K562 (cell line): ENCODE data around the gene MAD1L1. TPM values are rescaled to one million over a fixed set of nuclear protein-coding genes. Genes with fewer than 3 reads are reported as not detected.

Experiments
- ATAC-seq: fragments of 200-7000 bp; cut with Tn5 transposase; 3 replicates; pipeline ENCODE4 v1.9.1; 2020; ENCODE audit warnings: moderate library complexity
- BruUV-seq: library from RNA; stranded (reverse); fragments of 400-500 nt; replicated peaks from 2 replicates; lab custom pipeline; 2021; lab: Mats Ljungman, UMichigan
- CTCF ChIA-PET: fragments of 300-600 bp; formaldehyde crosslinking; extraction: SDS; loops from one replicate; lab custom pipeline; 2021; ENCODE audit warnings: low intra/inter-chr PET ratio; lab: Yijun Ruan, JAX
- POLR2A ChIA-PET: fragments of 300-600, 350-650 bp; sonication (Branson Sonifier 250); formaldehyde crosslinking; extraction: SDS; loops from one replicate; lab custom pipeline; 2021; ENCODE audit warnings: antibody characterized with exemption, inconsistent platforms; lab: Yijun Ruan, JAX
- DNase-seq, 4 experiments: peaks; one replicate each; pipeline versions ENCODE4 v3.0.0 to v3.0.0-alpha.2; 2011 to 2018; ENCODE audit warnings: low spot score in 3 of 4, mixed read lengths in 3 of 4; ENCODE audit errors: extremely low read depth in 1 of 4
- FAIRE-seq: peaks from 2 replicates; lab custom pipeline; 2011; peaks lifted over from hg19 to GRCh38; lab: Jason Lieb, UNC
- H2AFZ ChIP-seq: 2 replicates; pipeline ENCODE4 v1.6.0; 2011; ENCODE audit warnings: low read depth, low read length, control low read depth, inconsistent platforms
- H3K27ac ChIP-seq: fragments of 200-600 bp; 3 replicates; pipeline ENCODE4 v1.8.0; 2011; ENCODE audit warnings: low read depth, mild to moderate bottlenecking, control low read depth, inconsistent platforms, low read length, moderate library complexity, mixed read lengths; ENCODE audit errors: extremely low read depth
- H3K27me3 ChIP-seq, 2 experiments: fragments of 300-600 bp in 1 of 2; 2 replicates in 1 of 2; 3 replicates in 1 of 2; pipeline versions ENCODE4 v1.6.0 to v1.8.0; 2011; ENCODE audit warnings: inconsistent platforms in 2 of 2, low read length in 2 of 2, mild to moderate bottlenecking in 1 of 2, mixed read lengths in 1 of 2, moderate library complexity in 1 of 2; ENCODE audit not compliant: control insufficient read depth in 2 of 2, insufficient read depth in 2 of 2
- H3K36me3 ChIP-seq: fragments of 300-600 bp; 3 replicates; pipeline ENCODE4 v1.8.0; 2011; ENCODE audit warnings: mild to moderate bottlenecking, low read length, inconsistent platforms; ENCODE audit not compliant: control insufficient read depth, insufficient read depth
- H3K4me1 ChIP-seq, 2 experiments: fragments of 200-600 bp in 1 of 2; replicated peaks in 1 of 2; 2 replicates in 1 of 2; 3 replicates in 1 of 2; pipeline versions ENCODE4 v1.5.1 to v1.8.0; 2011; ENCODE audit warnings: inconsistent platforms in 2 of 2, low read length in 2 of 2, mild to moderate bottlenecking in 1 of 2, mixed read lengths in 1 of 2, moderate library complexity in 1 of 2; ENCODE audit not compliant: control insufficient read depth in 2 of 2, insufficient read depth in 2 of 2
- H3K4me2 ChIP-seq: 2 replicates; pipeline ENCODE4 v1.6.1; 2011; ENCODE audit warnings: low read length, control low read depth, inconsistent platforms, mixed read lengths; ENCODE audit not compliant: insufficient read depth
- H3K4me3 ChIP-seq: fragments of 200-600 bp; sonication (generic), shearing (Covaris generic); 2 replicates; pipeline ENCODE4 v1.5.1; 2016; ENCODE audit warnings: control low read depth, inconsistent platforms
- H3K79me2 ChIP-seq: fragments of 200-600 bp; 3 replicates; pipeline ENCODE4 v1.8.0; 2011; ENCODE audit warnings: low read length, inconsistent platforms; ENCODE audit not compliant: control insufficient read depth, insufficient read depth
- H3K9ac ChIP-seq, 2 experiments: 2 replicates each; pipeline versions ENCODE4 v1.6.0 to v1.6.1; 2011; ENCODE audit warnings: low read depth in 2 of 2, low read length in 2 of 2, control low read depth in 1 of 2, inconsistent platforms in 1 of 2, mild to moderate bottlenecking in 1 of 2, mixed read lengths in 1 of 2; ENCODE audit not compliant: insufficient read depth in 1 of 2
- H3K9me1 ChIP-seq: one replicate; pipeline ENCODE4 v1.6.0; 2011; ENCODE audit warnings: inconsistent platforms, mild to moderate bottlenecking, low read length, moderate library complexity; ENCODE audit not compliant: control insufficient read depth, insufficient read depth
- H3K9me3 ChIP-seq: replicated peaks from 2 replicates; pipeline ENCODE4 v1.5.1; 2011; ENCODE audit warnings: low read depth, low read length, inconsistent platforms; ENCODE audit not compliant: control insufficient read depth, insufficient read depth
- H4K20me1 ChIP-seq: replicated peaks from 2 replicates; pipeline ENCODE4 v1.6.1; 2011; ENCODE audit warnings: low read length, inconsistent platforms, mixed read lengths; ENCODE audit not compliant: control insufficient read depth, insufficient read depth
- ERF ChIP-seq: fragments of 450-650 bp; formaldehyde crosslinking; IDR thresholded peaks from 2 replicates; pipeline ENCODE4 v1.4.0; 2020; ENCODE audit warnings: mild to moderate bottlenecking, mixed read lengths
- FOXP4 ChIP-seq: sonication (generic); formaldehyde crosslinking; IDR thresholded peaks from 2 replicates; pipeline ENCODE4 v1.8.0; 2022; ENCODE audit warnings: mild to moderate bottlenecking, missing genetic modification reagents, borderline replicate concordance
- HDAC6 ChIP-seq: IDR thresholded peaks from 2 replicates; pipeline ENCODE4 v1.6.1; 2012; ENCODE audit warnings: low read depth, mild to moderate bottlenecking, control low read depth, inconsistent platforms, low read length, moderate library complexity
- MYNN ChIP-seq, 2 experiments: sonication (generic); formaldehyde crosslinking in 1 of 2; IDR thresholded peaks; 2 replicates each; pipeline versions ENCODE4 v1.5.0 to v1.6.1; 2016 to 2020; ENCODE audit warnings: antibody characterized with exemption in 1 of 2, missing genetic modification reagents in 1 of 2
- SIN3A ChIP-seq, 2 experiments: fragments of 150-350 bp in 1 of 2; IDR thresholded peaks; 2 replicates each; pipeline ENCODE4 v1.6.1; 2011 to 2016; ENCODE audit warnings: borderline replicate concordance in 2 of 2, low read depth in 2 of 2, low read length in 2 of 2, mild to moderate bottlenecking in 2 of 2, moderate library complexity in 2 of 2; ENCODE audit not compliant: control insufficient read depth in 1 of 2
- ZNF197 ChIP-seq: fragments of 200-800 bp; sonication (Bioruptor generic); IDR thresholded peaks from 2 replicates; pipeline ENCODE4 v1.6.1; 2016; ENCODE audit warnings: low read depth, missing genetic modification characterization, missing compliant biosample characterization
- ZNF263 ChIP-seq: sonication (generic); formaldehyde crosslinking; IDR thresholded peaks from 2 replicates; pipeline ENCODE4 v1.8.0; 2022; ENCODE audit warnings: mild to moderate bottlenecking, missing genetic modification reagents, borderline replicate concordance
- WGBS: fragments of 100-300 bp; shearing (Covaris generic); methylation state at CpG from one replicate; pipeline ENCODE4 v1.1.6; 2016; ENCODE audit warnings: low coverage, mixed read lengths; ENCODE audit not compliant: insufficient coverage; ENCODE audit errors: missing lambda C conversion rate; 5-methylcytosine and 5-hydroxymethylcytosine counted together
- in situ Hi-C: fragments of 300-500 bp; cut with MboI; formaldehyde crosslinking; loops from 4 replicates; pipeline ENCODE4 v1.15.0; 2018; ENCODE audit warnings: inconsistent platforms, mixed read lengths
- intact Hi-C: fragments of 100-400 bp; cut with micrococcal nuclease; formaldehyde crosslinking; loops from 2 replicates; pipeline ENCODE4 v1.14.2; 2022
- polyA plus RNA-seq, 8 experiments: library from polyadenylated mRNA; depleted of rRNA in 4 of 8; stranded (reverse) in 5 of 8; unstranded in 3 of 8; fragments of >200 nt; fragmentation: Nextera tagmentation in 2 of 8; fragmentation: Illumina TruSeq in 1 of 8; extraction: Ambion mirVana in 2 of 8; extraction: Trizol in 1 of 8; gene quantifications; 2 replicates each; pipeline versions ENCODE4 v1.2.1 to v1.2.3, GENCODE V29; 2011 to 2014; ENCODE audit warnings: inconsistent platforms in 1 of 8, missing spikeins in 1 of 8
- total RNA-seq, 7 experiments: library from RNA; depleted of rRNA in 6 of 7; stranded (reverse); fragments of >200 nt in 6 of 7; fragmentation: Illumina TruSeq in 2 of 7; extraction: Trizol in 2 of 7; gene quantifications; 2 replicates each; pipeline versions ENCODE4 v1.2.1 to v1.2.3, GENCODE V29; 2011 to 2021; ENCODE audit warnings: low replicate concordance in 1 of 7
- TF ChIP-seq, protein P1 (sequence below): sonication (generic); formaldehyde crosslinking; IDR thresholded peaks from 2 replicates; pipeline ENCODE4 v1.8.0; 2022; ENCODE audit warnings: mild to moderate bottlenecking, missing genetic modification reagents
- TF ChIP-seq, protein P2 (sequence below): fragments of 450-650 bp; IDR thresholded peaks from 2 replicates; pipeline ENCODE4 v1.6.1; 2016; ENCODE audit warnings: low read depth, mild to moderate bottlenecking, moderate library complexity

Gene MAD1L1
- total and polyA plus RNA-seq, 9 of the 15 experiments (the other 6 are each of a cell fraction or from before 2014, with no cell fraction given) = 1.7 to 89.7 (median 18.0) TPM

- no TSS peak for BruUV-seq
- CTCF ChIA-PET = no interaction called here
- H3K79me2 ChIP-seq = no peaks in the 10 kb centered on the region
Observed at GRCh38 chr7:2008101-2008935, 224.4 kb downstream of the MAD1L1 start.

More at GRCh38 chr7:2008101-2008935, 224.4 kb downstream of the MAD1L1 start:
- Histone ChIP-seq H3K27ac (no peak overlapping the region), H3K27me3 (no peaks in the 10 kb centered on the region), H3K4me1 (peaks cover 0 to 65% of the 10 kb centered on the region in 2 experiments; a peak in 2 of 5 replicates), H3K4me3 (no peak overlapping the region), H3K9me1 (no peaks in the 10 kb centered on the region), H3K9ac (no peak overlapping the region; a peak in 1 of 4 replicates), H3K4me2 (no peak overlapping the region), H3K9me3 (no peaks in the 10 kb centered on the region), H3K36me3 (peaks cover 12% of the 10 kb centered on the region; the same call in 1 of the 3 replicates), H4K20me1 (no peaks in the 10 kb centered on the region), H2AFZ (no peak overlapping the region)
- DNase-seq (no peak), ATAC-seq (no peak), FAIRE-seq (no peak)
- 82% methylated on average over 27 of the region's 28 CpGs for WGBS
- in situ Hi-C loops = no loop called here
- TF ChIP-seq MYNN (IDR thresholded peaks at IDR 0.05) = no peak
- TF ChIP-seq MYNN (CRISPR knock-in tag; IDR thresholded peaks at IDR 0.05) = no peak
- TF ChIP-seq SIN3A (IDR thresholded peaks at IDR 0.05; ENCODE audit: borderline replicate concordance in 2 of 2, control insufficient read depth in 1 of 2, low read depth in 2 of 2, low read length in 2 of 2) = no peak
- TF ChIP-seq, protein P1, sequence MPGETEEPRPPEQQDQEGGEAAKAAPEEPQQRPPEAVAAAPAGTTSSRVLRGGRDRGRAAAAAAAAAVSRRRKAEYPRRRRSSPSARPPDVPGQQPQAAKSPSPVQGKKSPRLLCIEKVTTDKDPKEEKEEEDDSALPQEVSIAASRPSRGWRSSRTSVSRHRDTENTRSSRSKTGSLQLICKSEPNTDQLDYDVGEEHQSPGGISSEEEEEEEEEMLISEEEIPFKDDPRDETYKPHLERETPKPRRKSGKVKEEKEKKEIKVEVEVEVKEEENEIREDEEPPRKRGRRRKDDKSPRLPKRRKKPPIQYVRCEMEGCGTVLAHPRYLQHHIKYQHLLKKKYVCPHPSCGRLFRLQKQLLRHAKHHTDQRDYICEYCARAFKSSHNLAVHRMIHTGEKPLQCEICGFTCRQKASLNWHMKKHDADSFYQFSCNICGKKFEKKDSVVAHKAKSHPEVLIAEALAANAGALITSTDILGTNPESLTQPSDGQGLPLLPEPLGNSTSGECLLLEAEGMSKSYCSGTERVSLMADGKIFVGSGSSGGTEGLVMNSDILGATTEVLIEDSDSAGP (CRISPR knock-in tag) = no peak
- TF ChIP-seq ERF (CRISPR knock-in tag) = no peak
- no peak for TF ChIP-seq ZNF263 (CRISPR knock-in tag)
- TF ChIP-seq, protein P2, sequence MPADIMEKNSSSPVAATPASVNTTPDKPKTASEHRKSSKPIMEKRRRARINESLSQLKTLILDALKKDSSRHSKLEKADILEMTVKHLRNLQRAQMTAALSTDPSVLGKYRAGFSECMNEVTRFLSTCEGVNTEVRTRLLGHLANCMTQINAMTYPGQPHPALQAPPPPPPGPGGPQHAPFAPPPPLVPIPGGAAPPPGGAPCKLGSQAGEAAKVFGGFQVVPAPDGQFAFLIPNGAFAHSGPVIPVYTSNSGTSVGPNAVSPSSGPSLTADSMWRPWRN = no peak
- no peak for TF ChIP-seq FOXP4 (CRISPR knock-in tag)
- TF ChIP-seq HDAC6 = no peak
- TF ChIP-seq ZNF197 (CRISPR knock-in tag) = no peak
- intact Hi-C loops = no loop called here
- POLR2A ChIA-PET = interaction anchor here (0.7 to 1.5 kb wide), 3 partner anchors 14 to 61 kb away, joined by 3 to 4 read pairs (median 3); no protein-coding TSS in a partner anchor
